ENCODE measurements around the gene C11orf65.
"Not testable (repeated sequence)": the region's sequence is repeated elsewhere in the genome, so short reads cannot be mapped to it uniquely, and the experiment has no call there.

Gene C11orf65

DNA sequence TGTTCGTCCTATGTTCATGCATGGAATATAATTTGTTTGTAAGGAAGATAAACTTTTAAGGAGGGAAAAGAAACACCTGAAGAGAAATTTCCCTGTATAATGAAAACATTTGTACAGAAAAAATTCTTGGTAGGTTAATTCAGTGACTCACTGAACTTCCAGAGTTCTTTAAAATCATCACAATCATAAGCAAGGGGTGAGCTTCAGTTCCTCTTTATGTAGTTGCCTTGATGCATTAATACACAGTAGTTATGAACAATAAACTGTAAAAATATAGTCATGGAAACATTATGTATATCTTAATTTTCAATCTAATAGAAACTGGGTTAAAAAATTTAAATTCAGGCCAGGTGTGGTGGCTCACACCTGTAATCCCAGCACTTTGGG is 1.1 kb upstream of the C11orf65 start:
- FAIRE-seq: no peak

DNA sequence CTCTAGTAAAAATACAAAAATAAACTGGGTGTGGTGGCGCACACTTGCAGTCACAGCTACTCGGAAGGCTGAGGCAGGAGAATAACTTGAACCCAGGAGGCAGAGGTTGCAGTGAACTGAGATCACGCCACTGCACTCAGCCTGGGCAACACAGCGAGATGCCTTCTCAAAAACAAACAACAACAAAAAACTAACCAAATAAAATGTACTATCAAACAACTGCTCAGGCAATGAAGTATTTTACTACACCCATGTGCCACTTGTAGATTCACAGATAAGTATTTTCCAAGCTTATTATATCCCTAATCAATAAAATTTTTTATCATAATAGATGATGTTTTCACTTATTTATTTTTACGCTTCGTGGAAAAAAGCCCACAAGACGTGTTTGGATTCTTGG is 924 bp downstream of the C11orf65 start:
- FAIRE-seq: no peak

DNA sequence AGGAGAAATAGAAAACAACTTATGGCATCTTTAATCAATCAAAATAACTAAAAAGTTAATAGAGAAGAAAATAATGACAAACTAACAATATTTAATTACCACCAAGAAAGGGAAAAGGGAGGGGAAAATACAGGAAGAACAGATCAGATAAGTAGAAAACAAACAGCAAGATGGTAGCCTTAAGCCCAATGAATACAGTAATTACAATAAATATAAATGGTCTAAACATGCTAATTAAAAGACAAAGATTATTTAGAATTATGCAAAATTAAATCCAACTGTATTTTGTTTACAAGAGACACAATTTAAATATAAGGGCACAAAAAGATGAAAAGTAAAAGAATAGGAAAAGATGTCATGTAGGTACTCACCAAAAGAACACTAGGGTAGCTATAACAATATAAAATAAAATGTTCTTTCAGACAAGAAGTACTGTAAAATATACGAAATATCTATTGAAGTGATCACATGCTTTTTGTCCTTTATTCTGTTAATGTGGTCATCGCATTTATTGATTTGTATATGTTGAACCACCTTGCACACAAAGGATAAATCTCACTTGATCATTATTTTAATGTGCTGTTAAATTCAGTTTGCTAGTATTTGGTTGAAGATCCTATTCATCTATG is 14.0 kb downstream of the C11orf65 start:
- no peak for FAIRE-seq

- FAIRE-seq: not testable (repeated sequence)
Measured at GRCh38 chr11:108441445-108441844, 25.9 kb downstream of the C11orf65 start.

GRCh38 chr11:108436594-108436993 is 30.7 kb downstream of the C11orf65 start:
- FAIRE-seq: no peak

DNA sequence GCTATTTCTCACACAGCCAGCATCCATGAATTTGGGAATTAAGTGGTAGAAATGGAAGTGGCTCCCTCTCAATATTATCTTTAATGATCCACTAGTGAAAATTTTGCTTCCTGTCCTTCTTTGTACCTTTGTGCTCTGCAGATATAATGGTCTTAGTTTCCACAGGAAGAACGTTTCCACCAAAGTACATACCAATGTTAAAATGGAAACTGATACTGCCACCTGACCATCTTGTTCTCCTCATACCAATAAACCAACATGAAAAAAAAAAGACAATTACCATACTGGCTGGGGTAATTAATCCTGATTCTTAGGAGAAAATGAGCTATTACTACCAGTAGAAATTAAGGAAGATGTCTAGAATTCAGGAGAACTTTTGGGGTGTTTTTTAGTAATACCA is 32.3 kb downstream of the C11orf65 start:
- FAIRE-seq: no peak

DNA sequence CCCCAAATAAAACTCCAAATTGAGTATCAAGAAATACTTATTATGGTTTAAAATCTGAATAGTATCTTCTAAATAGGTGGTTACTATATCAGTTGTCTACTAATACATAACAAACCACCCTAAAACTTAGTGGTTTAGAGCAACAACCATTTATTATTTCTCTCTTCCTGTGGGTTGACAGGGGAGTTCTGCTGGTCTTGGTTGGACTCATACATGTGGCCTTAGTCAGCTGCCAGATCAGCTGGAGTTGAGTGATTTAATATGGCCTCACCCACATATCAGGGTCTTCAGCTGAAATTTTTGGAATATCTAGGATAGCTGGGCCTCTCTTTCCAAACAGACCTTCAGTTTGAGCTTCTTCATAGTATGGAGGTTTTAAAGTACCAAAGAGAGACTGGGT is 34.5 kb downstream of the C11orf65 start:
- FAIRE-seq: no peak

DNA sequence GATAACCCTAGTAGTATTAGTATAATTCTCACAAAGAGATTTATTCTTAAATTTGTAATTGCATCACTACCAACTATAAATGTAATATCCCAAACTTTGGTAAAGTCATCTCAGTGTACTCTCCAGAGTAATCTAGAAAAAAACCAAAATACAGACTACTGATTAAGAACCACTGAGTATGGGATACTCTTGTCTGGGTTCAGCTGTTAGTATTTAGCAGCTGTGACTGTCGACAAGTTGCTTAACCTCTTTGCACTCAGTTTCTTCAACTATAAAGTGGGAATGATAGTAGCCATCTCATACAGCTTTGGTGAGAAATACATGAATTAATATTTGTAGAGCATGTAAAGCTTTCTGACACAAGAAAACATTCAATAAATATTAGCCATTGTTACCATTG is 35.3 kb downstream of the C11orf65 start:
- no peak for FAIRE-seq

- no peak for FAIRE-seq
Measured at GRCh38 chr11:108431370-108431769, 36.0 kb downstream of the C11orf65 start.

DNA sequence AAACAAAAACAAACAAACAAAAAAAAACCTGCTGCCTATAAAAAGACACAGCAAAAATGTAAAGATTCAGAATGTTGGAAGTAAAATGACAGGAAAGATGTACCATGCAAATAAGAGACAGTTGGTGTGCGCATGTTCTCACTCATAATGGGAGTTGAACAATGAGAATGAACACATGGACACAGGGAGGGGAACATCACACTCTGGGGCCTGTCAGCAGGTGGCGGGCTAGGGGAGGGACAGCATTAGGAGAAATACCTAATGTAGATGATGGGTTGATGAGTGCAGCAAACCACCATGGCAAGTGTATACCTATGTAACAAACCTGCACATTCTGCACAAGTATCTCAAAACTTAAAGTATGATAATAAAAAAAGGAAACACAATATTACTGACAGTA is 49.8 kb downstream of the C11orf65 start:
- FAIRE-seq: not testable (repeated sequence)

GRCh38 chr11:108414958-108415357 is 52.4 kb downstream of the C11orf65 start:
- no peak for FAIRE-seq

DNA sequence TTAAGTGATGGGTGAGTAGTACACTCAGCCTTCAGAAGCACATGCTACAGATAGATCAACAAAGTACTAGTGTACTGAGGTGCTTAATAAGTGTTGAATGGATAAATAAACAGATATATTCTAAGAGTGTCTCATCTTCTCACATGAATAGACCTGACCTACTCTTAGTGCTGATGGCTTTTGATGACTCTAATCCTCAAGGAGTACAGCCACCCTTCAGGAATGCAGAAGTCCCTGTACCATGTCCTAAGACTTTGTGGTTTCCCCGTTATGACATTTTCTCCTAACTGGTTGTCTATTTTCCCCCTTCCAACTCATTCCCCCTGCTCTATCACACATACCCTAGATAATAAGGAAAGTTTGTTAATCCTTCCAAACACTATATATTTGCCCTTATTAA is 61.6 kb downstream of the C11orf65 start:
- FAIRE-seq: no peak

- FAIRE-seq: no peak
Measured at GRCh38 chr11:108403052-108403451, 64.3 kb downstream of the C11orf65 start.

DNA sequence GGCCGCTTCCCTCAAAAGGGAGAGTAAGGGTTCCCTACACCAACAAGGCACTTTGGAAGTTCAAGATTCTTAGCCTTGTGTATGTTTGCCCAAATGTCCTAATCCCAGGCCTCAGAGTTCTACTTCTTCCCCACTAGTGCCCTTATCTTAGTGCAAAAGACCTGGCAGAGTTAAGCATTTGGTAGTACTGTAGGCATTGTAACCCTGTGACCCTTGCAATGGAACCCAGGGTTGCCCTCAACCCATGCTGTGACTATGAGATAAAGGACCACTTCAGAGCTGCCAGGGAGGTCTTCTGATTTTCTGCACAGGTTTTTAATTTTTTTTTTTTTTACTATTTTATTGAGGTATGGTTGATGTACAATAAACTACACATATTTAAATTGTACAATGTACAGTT is 65.1 kb downstream of the C11orf65 start:
- no peak for FAIRE-seq

DNA sequence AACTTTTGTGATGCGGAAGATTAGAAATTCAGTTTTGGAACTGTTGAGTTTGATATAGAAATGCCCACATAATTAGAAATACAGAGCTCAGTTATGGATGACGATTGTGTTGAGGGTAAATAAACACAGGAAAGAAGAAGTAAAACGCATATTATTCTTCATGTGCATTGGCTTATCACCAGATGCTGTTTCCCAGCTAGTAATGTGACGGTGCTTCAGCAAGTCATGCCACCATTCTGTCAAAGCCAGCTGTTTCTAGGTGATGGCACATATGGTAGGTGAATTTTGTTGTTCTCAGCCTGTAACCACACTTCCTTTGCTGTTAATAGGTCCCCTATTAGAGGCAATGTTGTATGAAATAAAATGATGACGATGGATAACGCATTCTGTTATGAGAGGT is 68.9 kb downstream of the C11orf65 start:
- FAIRE-seq: no peak

DNA sequence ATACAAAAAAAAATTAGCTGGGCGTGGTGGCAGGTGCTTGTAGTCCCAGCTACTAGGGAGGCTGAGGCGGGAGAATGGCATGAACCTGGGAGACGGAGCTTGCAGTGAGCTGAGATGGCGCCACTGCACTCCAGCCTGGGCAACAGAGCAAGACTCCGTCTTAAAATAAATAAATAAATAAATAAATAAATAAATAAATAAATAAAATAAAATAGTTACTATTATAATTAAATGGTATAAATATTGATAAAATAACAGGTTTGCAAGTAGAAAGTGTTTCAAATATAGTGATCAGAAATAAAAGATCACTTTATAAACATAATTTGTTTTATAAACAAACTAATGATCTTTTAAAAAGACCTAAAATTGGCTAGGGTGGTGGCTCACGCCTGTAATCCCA is 70.7 kb downstream of the C11orf65 start:
- FAIRE-seq: not testable (repeated sequence)

DNA sequence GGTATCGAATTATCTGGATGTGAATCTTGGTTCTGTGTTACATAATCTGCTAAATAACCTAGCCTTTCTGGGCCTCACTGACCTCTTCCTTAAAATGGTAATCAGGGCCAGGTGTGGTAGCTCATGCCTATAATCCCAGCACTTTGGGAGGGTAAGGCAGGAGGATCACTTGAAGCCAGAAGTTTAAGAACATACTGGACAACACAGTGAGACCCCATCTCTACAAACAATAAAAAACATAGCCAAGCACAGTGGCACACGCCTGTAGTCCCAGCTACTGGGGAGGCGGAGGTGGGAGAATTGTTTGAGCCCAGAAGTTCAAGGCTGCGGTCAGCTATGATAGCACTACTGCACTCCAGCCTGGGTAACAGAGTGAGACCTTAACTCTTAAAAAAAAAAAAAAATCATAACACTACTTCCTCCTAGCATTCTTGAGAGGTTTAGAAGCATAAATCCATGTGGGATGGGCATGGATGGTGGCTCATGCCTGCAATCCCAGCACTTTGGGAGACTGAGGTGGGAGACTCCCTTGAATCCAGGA is 72.5 kb downstream of the C11orf65 start:
- FAIRE-seq: no peak

GRCh38 chr11:108393046-108393445 is 74.3 kb downstream of the C11orf65 start:
- no peak for FAIRE-seq

GRCh38 chr11:108392353-108392752 is 75.0 kb downstream of the C11orf65 start:
- no peak for FAIRE-seq

DNA sequence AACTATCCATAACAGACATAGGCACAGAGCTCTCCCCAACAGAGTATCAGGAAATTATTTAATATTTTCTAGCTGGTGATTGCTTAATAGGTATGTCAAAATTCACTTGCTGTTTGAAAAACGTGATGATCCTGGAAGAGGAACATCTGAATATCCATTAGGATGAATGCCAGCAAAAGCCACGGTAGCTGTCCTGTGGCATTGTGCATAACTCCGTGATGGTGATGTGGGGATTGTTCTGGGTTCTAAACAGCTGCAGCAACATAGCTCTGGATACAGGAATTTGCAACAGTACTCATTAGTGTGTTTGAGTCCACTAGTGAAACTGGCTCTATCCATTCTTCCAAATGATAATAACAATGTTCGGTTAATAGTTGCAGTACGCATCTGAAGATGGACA is 78.8 kb downstream of the C11orf65 start:
- FAIRE-seq: no peak

DNA sequence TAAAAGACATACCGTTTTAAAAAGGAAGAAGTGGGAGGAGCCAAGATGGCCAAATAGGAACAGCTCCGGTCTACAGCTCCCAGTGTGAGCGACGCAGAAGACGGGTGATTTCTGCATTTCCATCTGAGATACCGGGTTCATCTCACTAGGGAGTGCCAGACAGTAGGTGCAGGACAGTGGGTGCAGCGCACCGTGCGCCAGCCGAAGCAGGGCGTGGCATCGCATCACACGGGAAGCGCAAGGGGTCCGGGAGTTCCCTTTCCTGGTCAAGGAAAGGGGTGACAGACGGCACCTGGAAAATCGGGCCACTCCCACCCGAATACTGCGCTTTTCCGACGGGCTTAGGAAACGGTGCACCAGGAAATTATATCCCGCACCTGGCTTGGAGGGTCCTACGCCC is 93.8 kb downstream of the C11orf65 start:
- FAIRE-seq: not testable (repeated sequence)

DNA sequence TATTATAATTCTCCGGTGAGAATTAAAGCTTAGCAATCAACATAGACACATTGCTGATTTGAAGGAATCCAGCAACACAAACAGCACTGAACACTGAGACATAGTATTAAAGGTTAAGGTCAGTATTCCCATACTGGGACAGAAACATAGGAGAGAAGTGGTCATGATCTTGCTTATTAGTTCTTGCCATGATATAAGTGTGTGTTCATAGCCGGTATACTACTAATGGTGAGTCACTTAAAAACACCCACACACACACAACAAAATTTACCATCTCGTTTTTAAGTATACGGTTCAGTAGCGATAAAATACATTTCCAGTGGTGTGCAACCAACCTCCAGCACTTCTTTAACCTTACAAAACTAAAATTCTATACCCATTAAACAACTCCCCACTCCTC is 96.3 kb downstream of the C11orf65 start:
- FAIRE-seq: no peak

GRCh38 chr11:108370315-108370714 is 97.0 kb downstream of the C11orf65 start:
- FAIRE-seq: no peak

DNA sequence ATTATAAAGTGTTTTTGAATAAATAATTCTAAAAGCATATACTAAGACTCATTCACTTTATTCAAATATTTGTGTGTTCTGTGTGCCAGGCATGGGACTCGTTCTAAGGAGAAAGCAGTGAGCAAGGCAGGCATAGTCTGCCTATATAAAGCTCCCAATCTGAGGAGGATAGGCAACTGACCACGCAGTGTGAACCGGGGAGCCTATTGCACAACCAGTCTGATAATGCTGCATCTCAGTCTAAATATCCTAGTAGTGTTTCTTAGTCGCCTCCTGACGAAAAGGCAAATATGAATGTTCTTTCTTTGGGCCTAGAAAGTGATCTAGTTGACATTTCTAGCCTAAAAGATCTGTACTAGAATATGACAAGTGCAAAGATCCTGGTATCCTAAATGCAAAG is 98.3 kb downstream of the C11orf65 start:
- FAIRE-seq: no peak

DNA sequence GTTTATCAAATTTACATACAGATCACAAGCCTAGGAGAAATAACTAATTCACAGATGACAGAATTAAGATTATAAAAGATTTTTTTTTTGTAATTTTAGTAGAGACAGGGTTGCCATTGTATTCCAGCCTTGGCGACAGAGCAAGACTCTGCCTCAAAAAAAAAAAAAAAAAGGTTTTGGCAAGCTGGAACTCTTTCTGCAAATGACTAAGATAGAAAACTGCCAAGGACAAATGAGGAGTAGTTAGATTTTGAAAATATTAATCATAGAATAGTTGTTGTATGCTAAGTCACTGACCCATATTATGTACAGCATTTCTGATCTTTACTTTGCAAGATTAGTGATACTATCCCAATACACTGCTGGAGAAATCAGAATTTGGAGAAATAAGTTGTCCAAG is 99.2 kb downstream of the C11orf65 start:
- FAIRE-seq: no peak
